Cardiac septum (tissue), 1 donor: ENCODE data around the gene NTRK2. TPM values are rescaled to one million over a fixed set of nuclear protein-coding genes. Genes with fewer than 3 reads are reported as not detected.

ENCODE experiments used
- DNase-seq: peaks from one replicate; pipeline ENCODE4 v3.0.0-alpha.2; 2020; ENCODE audit warnings: low spot score
- intact Hi-C: fragments of 100-400 bp; cut with DNase I; formaldehyde crosslinking; loops from one replicate; pipeline ENCODE4 v1.14.0; 2022
- total RNA-seq: library from RNA; stranded (reverse); fragmentation: NEBNext Ultra II Directional; extraction: Animal tissue kit (Norgen Biotek cat#: 25700); gene quantifications from one replicate; pipeline ENCODE4 v1.2.1, GENCODE V29; 2021
- donor health status: DM: no; HTN: no; CAD: no.

Gene NTRK2
- total RNA-seq, 1 donor from 2014 or later, result 3.7 TPM

- no peak for DNase-seq
- intact Hi-C loops, result no loop called here
These were observed 164.9 kb downstream of the NTRK2 start for GRCh38 chr9:84834426-84834825.

GRCh38 chr9:84835745-84836144 is 166.2 kb downstream of the NTRK2 start:
- no peak for DNase-seq
- intact Hi-C loops, result no loop called here

- intact Hi-C loops, result no loop called here
- no peak for DNase-seq
These were observed 169.3 kb downstream of the NTRK2 start for GRCh38 chr9:84838879-84839278.

- intact Hi-C loops, result no loop called here
- DNase-seq, result no peak
These were observed 170.0 kb downstream of the NTRK2 start for GRCh38 chr9:84839541-84839940.

GRCh38 chr9:84841931-84842330 is 172.4 kb downstream of the NTRK2 start:
- no peak for DNase-seq
- intact Hi-C loops, result no loop called here

GRCh38 chr9:84843175-84843824 is 173.8 kb downstream of the NTRK2 start:
- intact Hi-C loops, result no loop called here
- DNase-seq, result no peak

GRCh38 chr9:84845956-84846900 is 176.7 kb downstream of the NTRK2 start:
- intact Hi-C loops, result no loop called here
- DNase-seq, result no peak

GRCh38 chr9:84846906-84847305 is 177.4 kb downstream of the NTRK2 start:
- no peak for DNase-seq
- intact Hi-C loops, result no loop called here

GRCh38 chr9:84849049-84849448 is 179.5 kb downstream of the NTRK2 start:
- DNase-seq, result no peak
- intact Hi-C loops, result no loop called here

GRCh38 chr9:84850830-84851392 is 181.4 kb downstream of the NTRK2 start:
- intact Hi-C loops, result no loop called here
- DNase-seq, result no peak

GRCh38 chr9:84851935-84852585 is 182.5 kb downstream of the NTRK2 start:
- no peak for DNase-seq
- intact Hi-C loops, result no loop called here

- intact Hi-C loops, result no loop called here
These were observed 183.2 kb downstream of the NTRK2 start for GRCh38 chr9:84852617-84853301.

GRCh38 chr9:84856181-84856632 is 186.7 kb downstream of the NTRK2 start:
- no peak for DNase-seq
- intact Hi-C loops, result no loop called here

More at GRCh38 chr9:84852617-84853301, 183.2 kb downstream of the NTRK2 start:
- no peak for DNase-seq

GRCh38 chr9:84857211-84857610 is 187.7 kb downstream of the NTRK2 start:
- intact Hi-C loops, result no loop called here
- no peak for DNase-seq

GRCh38 chr9:84858364-84858763 is 188.8 kb downstream of the NTRK2 start:
- intact Hi-C loops, result no loop called here
- DNase-seq, result no peak

- DNase-seq, result no peak
- intact Hi-C loops, result no loop called here
These were observed 191.0 kb downstream of the NTRK2 start for GRCh38 chr9:84860249-84861115.

GRCh38 chr9:84861455-84861854 is 191.9 kb downstream of the NTRK2 start:
- intact Hi-C loops, result no loop called here
- DNase-seq, result no peak

GRCh38 chr9:84862308-84862707 is 192.8 kb downstream of the NTRK2 start:
- intact Hi-C loops, result no loop called here
- DNase-seq, result no peak
